ENCODE data around the gene CRLF1.

CRLF1 gene

DNA sequence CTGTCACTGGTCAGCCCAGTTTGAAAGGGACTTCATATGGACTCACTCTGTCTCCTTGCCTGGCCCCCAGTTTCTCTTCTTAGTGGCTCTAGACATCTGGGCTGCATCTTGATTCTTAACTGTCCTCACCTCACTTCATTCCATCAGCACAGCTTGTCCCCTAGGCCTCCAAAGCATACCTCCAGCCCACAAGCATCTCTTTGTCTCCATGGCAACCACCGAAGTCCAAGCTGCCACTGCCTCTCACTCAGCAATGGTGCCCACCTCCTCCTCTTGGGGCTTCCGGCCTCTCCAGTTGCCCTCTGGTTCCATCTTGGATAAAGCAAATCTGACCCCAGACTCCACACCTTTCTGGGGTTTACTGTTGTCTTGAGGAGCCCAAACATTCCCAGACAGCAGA is 20.3 kb upstream of the CRLF1 start:
- DNase-seq (ENCODE audit: low read depth): no peak
- TF ChIP-seq, protein P1, sequence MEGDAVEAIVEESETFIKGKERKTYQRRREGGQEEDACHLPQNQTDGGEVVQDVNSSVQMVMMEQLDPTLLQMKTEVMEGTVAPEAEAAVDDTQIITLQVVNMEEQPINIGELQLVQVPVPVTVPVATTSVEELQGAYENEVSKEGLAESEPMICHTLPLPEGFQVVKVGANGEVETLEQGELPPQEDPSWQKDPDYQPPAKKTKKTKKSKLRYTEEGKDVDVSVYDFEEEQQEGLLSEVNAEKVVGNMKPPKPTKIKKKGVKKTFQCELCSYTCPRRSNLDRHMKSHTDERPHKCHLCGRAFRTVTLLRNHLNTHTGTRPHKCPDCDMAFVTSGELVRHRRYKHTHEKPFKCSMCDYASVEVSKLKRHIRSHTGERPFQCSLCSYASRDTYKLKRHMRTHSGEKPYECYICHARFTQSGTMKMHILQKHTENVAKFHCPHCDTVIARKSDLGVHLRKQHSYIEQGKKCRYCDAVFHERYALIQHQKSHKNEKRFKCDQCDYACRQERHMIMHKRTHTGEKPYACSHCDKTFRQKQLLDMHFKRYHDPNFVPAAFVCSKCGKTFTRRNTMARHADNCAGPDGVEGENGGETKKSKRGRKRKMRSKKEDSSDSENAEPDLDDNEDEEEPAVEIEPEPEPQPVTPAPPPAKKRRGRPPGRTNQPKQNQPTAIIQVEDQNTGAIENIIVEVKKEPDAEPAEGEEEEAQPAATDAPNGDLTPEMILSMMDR (IDR thresholded peaks at IDR 0.05; ENCODE audit: low read depth, low read length, missing control alignments): no peak

DNA sequence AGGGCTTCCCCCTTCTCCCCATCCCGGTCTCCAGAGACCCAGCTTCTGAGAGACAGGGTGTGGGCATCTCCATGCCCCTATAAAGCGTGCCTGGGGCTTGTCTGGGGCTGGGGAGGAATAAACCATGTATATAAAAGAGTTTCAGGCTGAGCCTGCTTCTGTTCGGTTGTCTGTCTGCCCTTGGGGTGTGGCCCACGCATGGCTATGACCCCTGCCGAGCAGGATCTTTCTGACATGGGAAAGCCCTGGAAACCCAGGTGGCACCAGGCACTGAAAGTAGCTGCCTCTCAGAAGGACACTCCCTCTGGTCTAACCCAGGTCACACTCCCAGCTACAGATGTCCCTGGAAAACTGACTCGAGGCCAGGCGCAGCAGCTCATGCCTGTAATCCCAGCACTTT is 14.3 kb upstream of the CRLF1 start:
- DNase-seq (ENCODE audit: low read depth): no peak
- TF ChIP-seq, protein P1 (IDR thresholded peaks at IDR 0.05; ENCODE audit: low read depth, low read length, missing control alignments): no peak
- H3K4me3 ChIP-seq (ENCODE audit: low read depth, low read length): no peak overlapping the region

More for the DNA sequence above, 20.3 kb upstream of the CRLF1 start:
- H3K4me3 ChIP-seq (ENCODE audit: low read depth, low read length): no peak overlapping the region

DNA sequence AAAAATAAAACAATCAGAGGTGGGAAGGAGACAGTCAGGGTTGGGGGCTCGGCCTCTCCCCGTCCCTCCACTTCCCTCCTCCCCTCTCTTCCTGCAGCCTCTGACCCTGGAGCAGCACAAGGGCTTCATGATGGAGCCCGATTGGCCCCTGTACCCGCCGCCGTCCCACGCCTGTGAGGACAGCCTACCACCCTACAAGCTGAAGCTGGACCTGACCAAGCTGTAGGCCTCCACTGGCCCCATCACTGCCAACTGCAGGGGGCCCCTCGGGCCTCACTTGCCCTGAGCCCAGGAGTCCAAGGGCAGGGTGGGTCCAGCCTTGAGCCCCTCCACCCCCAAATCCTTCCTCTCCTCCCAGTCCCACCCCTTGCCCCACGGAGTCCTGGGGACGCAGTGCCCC is 13.7 kb upstream of the CRLF1 start:
- TF ChIP-seq, protein P1 (IDR thresholded peaks at IDR 0.05; ENCODE audit: low read depth, low read length, missing control alignments): no peak
- DNase-seq (ENCODE audit: low read depth): no peak
- no peak overlapping the region for H3K4me3 ChIP-seq (ENCODE audit: low read depth, low read length)

DNA sequence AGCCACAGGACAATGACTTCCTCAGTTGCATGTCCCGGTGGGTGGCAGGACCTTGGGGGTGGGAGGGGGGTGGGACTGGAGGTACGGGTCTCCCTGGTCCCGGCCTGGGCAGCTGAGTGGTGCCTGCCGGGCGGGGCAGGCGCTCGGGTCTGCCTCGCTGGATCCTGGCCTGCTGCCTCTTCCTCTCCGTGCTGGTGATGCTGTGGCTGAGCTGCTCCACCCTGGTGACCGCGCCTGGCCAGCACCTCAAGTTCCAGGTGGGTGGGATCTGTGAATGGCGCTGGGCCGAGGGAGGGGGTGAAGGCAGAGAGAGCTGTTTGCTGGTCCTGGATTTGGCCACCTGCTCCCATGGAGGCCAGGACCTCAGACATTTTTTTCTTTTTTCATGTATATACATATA is 11.6 kb upstream of the CRLF1 start:
- TF ChIP-seq, protein P1 (IDR thresholded peaks at IDR 0.05; ENCODE audit: low read depth, low read length, missing control alignments): no peak
- H3K4me3 ChIP-seq (ENCODE audit: low read depth, low read length): no peak overlapping the region
- no peak for DNase-seq (ENCODE audit: low read depth)

DNA sequence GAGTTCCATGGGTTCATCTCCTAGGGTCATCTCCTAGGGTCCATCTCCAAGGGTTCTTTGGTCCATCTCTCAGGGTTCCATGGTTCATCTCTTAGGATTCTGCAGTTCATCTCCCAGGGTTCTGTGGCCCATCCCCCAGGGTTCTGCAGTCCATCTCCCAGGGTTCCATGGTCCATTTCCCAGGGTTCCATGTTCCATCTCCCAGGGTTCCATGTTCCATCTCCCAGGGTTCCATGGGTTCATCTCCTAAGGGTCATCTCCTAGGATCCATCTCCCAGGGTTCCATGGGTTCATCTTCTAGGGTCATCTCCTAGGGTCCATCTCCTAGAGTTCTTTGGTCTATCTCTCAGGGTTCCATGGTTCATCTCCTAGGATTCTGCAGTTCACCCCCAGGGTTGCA is 11.0 kb upstream of the CRLF1 start:
- H3K4me3 ChIP-seq (ENCODE audit: low read depth, low read length): no peak overlapping the region
- TF ChIP-seq, protein P1 (IDR thresholded peaks at IDR 0.05; ENCODE audit: low read depth, low read length, missing control alignments): no peak
- DNase-seq (ENCODE audit: low read depth): no peak

DNA sequence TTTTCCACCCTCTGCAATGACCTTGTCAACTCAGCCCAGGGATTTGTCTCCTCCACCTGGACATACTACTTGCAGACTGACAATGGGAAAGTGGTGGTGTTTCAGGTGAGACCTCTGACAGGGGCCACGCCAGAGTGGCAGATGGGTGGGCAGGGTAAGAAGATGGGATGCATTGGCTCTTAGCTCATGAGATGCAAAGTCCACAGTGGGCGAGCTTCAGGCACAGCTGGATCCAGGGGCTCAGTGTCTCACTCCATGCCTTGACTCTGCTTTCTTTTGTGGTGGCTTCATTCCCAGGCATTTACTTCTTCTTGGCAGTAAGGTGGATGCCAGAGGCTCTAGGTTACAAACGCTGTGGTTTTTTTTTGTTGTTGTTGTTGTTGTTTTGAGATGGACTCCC is 9.4 kb upstream of the CRLF1 start:
- TF ChIP-seq, protein P1 (IDR thresholded peaks at IDR 0.05; ENCODE audit: low read depth, low read length, missing control alignments): no peak
- DNase-seq (ENCODE audit: low read depth): no peak
- H3K4me3 ChIP-seq (ENCODE audit: low read depth, low read length): no peak overlapping the region

DNA sequence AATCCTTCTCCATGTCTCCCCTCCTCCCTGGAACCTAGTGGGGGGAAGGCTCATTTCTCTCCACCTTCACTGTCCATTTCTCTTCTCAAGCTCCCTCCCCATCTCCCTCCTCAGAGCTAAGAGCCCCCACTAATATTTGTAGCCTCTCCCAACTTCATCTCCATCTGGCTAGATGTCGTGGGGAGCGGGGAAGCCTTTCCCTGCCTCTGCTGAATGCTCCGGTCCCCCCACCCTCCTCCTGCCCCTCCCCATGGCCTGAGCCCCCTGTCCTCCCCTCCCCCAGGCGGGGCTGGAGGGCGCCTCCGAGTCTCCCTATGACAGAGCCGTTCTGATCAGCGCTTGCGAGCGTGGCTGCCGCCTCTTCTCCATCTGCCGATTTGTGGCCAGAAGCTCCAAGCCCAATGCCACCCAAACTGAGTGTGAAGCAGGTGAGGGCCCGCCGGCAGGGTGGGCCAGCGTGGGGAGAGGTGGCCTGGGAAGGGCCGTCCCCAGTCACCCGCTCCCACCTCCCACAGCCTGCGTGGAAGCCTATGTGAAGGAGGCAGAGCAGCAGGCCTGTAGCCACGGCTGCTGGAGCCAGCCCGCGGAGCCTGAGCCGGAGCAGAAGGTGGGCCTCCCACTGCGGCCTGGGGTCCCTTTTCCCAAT is 7.1 kb upstream of the CRLF1 start:
- H3K4me3 ChIP-seq (ENCODE audit: low read depth, low read length): no peak overlapping the region
- no peak for DNase-seq (ENCODE audit: low read depth)
- TF ChIP-seq, protein P1 (IDR thresholded peaks at IDR 0.05; ENCODE audit: low read depth, low read length, missing control alignments): no peak
